Common myeloid progenitor, CD34-positive (primary cell): ENCODE data around the gene TOR1B.

Source experiments
- CTCF ChIA-PET: fragments of 350-600 bp; sonication (Branson Sonifier 250); formaldehyde crosslinking; loops from one replicate; lab custom pipeline; 2021; ENCODE audit warnings: antibody characterized with exemption; lab: Charles Lee
- POLR2A ChIA-PET: fragments of 350-600 bp; sonication (Branson Sonifier 250); formaldehyde crosslinking; loops from one replicate; lab custom pipeline; 2021; ENCODE audit warnings: antibody characterized with exemption; lab: Charles Lee
- DNase-seq, 3 donors: peaks; one replicate each; pipeline versions ENCODE4 v3.0.0 to v3.0.0-alpha.2; 2013
- H3K27ac ChIP-seq, 2 experiments: 1 replicate in 1 of 2; 2 replicates in 1 of 2; pipeline ENCODE4 v1.7.0; 2013; ENCODE audit warnings: inconsistent platforms in 2 of 2, low read length in 2 of 2, mild to moderate bottlenecking in 2 of 2, low read depth in 1 of 2, moderate library complexity in 1 of 2; ENCODE audit not compliant: severe bottlenecking in 2 of 2, insufficient read depth in 1 of 2, poor library complexity in 1 of 2
- H3K27me3 ChIP-seq, 5 experiments: replicated peaks in 2 of 5; 1 replicate in 3 of 5; 2 replicates in 2 of 5; pipeline versions ENCODE4 v1.6.1 to v1.7.0; 2013; ENCODE audit warnings: low read length in 4 of 5, mild to moderate bottlenecking in 2 of 5, moderate library complexity in 2 of 5, inconsistent platforms in 1 of 5; ENCODE audit not compliant: insufficient read depth in 5 of 5, control insufficient read depth in 4 of 5
- H3K36me3 ChIP-seq, 4 experiments: 1 replicate in 2 of 4; 2 replicates in 2 of 4; pipeline versions ENCODE4 v1.6.1 to v1.7.0; 2013; ENCODE audit warnings: low read length in 3 of 4, control low read depth in 1 of 4, mild to moderate bottlenecking in 1 of 4; ENCODE audit not compliant: control insufficient read depth in 4 of 4, insufficient read depth in 4 of 4
- H3K4me1 ChIP-seq, 4 experiments: 1 replicate in 3 of 4; 2 replicates in 1 of 4; pipeline versions ENCODE4 v1.6.1 to v1.7.1; 2013; ENCODE audit warnings: low read length in 3 of 4, mild to moderate bottlenecking in 3 of 4, control low read depth in 1 of 4, inconsistent platforms in 1 of 4, moderate library complexity in 1 of 4; ENCODE audit not compliant: control insufficient read depth in 4 of 4, insufficient read depth in 4 of 4; ENCODE audit errors: control extremely low read depth in 1 of 4
- H3K4me3 ChIP-seq, 7 experiments: 1 replicate in 4 of 7; 2 replicates in 3 of 7; pipeline versions ENCODE4 v1.5.1 to v1.7.0; 2013; ENCODE audit warnings: mild to moderate bottlenecking in 7 of 7, low read length in 6 of 7, moderate library complexity in 6 of 7, inconsistent platforms in 2 of 7, low read depth in 2 of 7, control low read depth in 1 of 7; ENCODE audit not compliant: insufficient read depth in 4 of 7, control insufficient read depth in 1 of 7; ENCODE audit errors: extremely low read depth in 1 of 7
- H3K9me3 ChIP-seq, 5 experiments: 1 replicate in 4 of 5; 2 replicates in 1 of 5; pipeline versions ENCODE4 v1.6.1 to v1.7.1; 2013; ENCODE audit warnings: low read length in 4 of 5, mild to moderate bottlenecking in 2 of 5, inconsistent platforms in 1 of 5, low read depth in 1 of 5, moderate library complexity in 1 of 5; ENCODE audit not compliant: control insufficient read depth in 4 of 5, insufficient read depth in 2 of 5; ENCODE audit errors: control extremely low read depth in 1 of 5
- WGBS: methylation state at CpG from one replicate; pipeline ENCODE4 v1.1.5; 2013; ENCODE audit not compliant: insufficient coverage; 5-methylcytosine and 5-hydroxymethylcytosine counted together

Gene TOR1B

GRCh38 chr9:129836311-129837007 is 33.5 kb downstream of the TOR1B start:
- peak; percentile 42 to 78 (median 75) for DNase-seq
- Histone ChIP-seq H3K27ac (peak overlapping the region; percentile 65 to 91), H3K27me3 (no peaks in the 10 kb centered on the region), H3K36me3 (peaks cover 7 to 34% (median 21%) of the 10 kb centered on the region in 4 experiments), H3K9me3 (no peaks in the 10 kb centered on the region), H3K4me3 (peak overlapping the region in 6 of 7 experiments; percentile 79 to 100 (median 92)), H3K4me1 (peaks cover 6 to 54% (median 45%) of the 10 kb centered on the region in 4 experiments)
- CTCF ChIA-PET, result interaction anchor here (1.0 to 1.5 kb wide), 8 partner anchors 21 to 98 kb away, joined by 3 to 5 read pairs (median 4); no protein-coding TSS in a partner anchor
- POLR2A ChIA-PET, result interaction anchor here (0.9 to 2.3 kb wide), 4 partner anchors 9 to 49 kb away, joined by 4 to 10 read pairs (median 4); no protein-coding TSS in a partner anchor
- WGBS, result 17% methylated on average over 16 of the region's 16 CpGs

- H3K9me3 ChIP-seq, result no peaks in the 10 kb centered on the region
- H3K27me3 ChIP-seq, result no peaks in the 10 kb centered on the region
- H3K36me3 ChIP-seq, result peaks cover 4 to 22% (median 12%) of the 10 kb centered on the region in 4 experiments
- WGBS, result 92% methylated on average over 10 of the region's 12 CpGs
- H3K4me3 ChIP-seq, result no peak overlapping the region
- H3K27ac ChIP-seq, result peak overlapping the region in 1 of 2 experiments; percentile 30
- ChIA-PET POLR2A (interaction anchor here (1.1 kb wide), 1 partner anchor 22 kb away, joined by 3 read pairs; no protein-coding TSS in a partner anchor), CTCF (interaction anchor here (0.9 to 2.3 kb wide), 6 partner anchors 9 to 46 kb away, joined by 3 to 9 read pairs (median 4); no protein-coding TSS in a partner anchor)
- H3K4me1 ChIP-seq, result peaks cover 6 to 52% (median 44%) of the 10 kb centered on the region in 4 experiments
- no peak for DNase-seq
These were observed 35.8 kb downstream of the TOR1B start for GRCh38 chr9:129838707-129839259.

- peak overlapping the region in 1 of 2 experiments; percentile 36 for H3K27ac ChIP-seq
- peak overlapping the region in 1 of 7 experiments; percentile 28 for H3K4me3 ChIP-seq
- 74% methylated on average over 10 of the region's 10 CpGs for WGBS
- no peaks in the 10 kb centered on the region for H3K9me3 ChIP-seq
- no peak for DNase-seq
- CTCF ChIA-PET, result interaction anchor here (1.1 to 2.3 kb wide), 4 partner anchors 9 to 46 kb away, joined by 3 to 9 read pairs (median 4); no protein-coding TSS in a partner anchor
- no peaks in the 10 kb centered on the region for H3K27me3 ChIP-seq
- POLR2A ChIA-PET, result interaction anchor here (0.6 to 1.1 kb wide), 2 partner anchors 21 to 22 kb away, joined by 3 to 4 read pairs; no protein-coding TSS in a partner anchor
- H3K4me1 ChIP-seq, result peaks cover 0 to 45% (median 38%) of the 10 kb centered on the region in 4 experiments
- peaks cover 4 to 22% (median 12%) of the 10 kb centered on the region in 4 experiments for H3K36me3 ChIP-seq
These were observed 36.5 kb downstream of the TOR1B start for GRCh38 chr9:129839324-129840023.

GRCh38 chr9:129840034-129840433 is 37.0 kb downstream of the TOR1B start:
- ChIA-PET CTCF (interaction anchor here (1.0 kb wide), 1 partner anchor 21 kb away, joined by 3 read pairs; no protein-coding TSS in a partner anchor), POLR2A (interaction anchor here (0.6 kb wide), 1 partner anchor 20 kb away, joined by 4 read pairs; no protein-coding TSS in a partner anchor)
- H3K4me1 ChIP-seq, result peaks cover 0 to 43% (median 37%) of the 10 kb centered on the region in 4 experiments

GRCh38 chr9:129841071-129841470 is 38.1 kb downstream of the TOR1B start:
- 87% methylated on average over 4 of the region's 4 CpGs for WGBS
- H3K27ac ChIP-seq, result peak overlapping the region in 1 of 2 experiments; percentile 2
- no peak overlapping the region for H3K4me3 ChIP-seq
- peaks cover 4 to 48% (median 39%) of the 10 kb centered on the region in 4 experiments for H3K4me1 ChIP-seq
- no peak for DNase-seq
- CTCF ChIA-PET, result interaction anchor here (0.9 to 1.0 kb wide), 2 partner anchors 13 to 20 kb away, joined by 3 read pairs; no protein-coding TSS in a partner anchor
- H3K36me3 ChIP-seq, result peaks cover 4 to 22% (median 12%) of the 10 kb centered on the region in 4 experiments
- no peaks in the 10 kb centered on the region for H3K9me3 ChIP-seq
- POLR2A ChIA-PET, result interaction anchor here (0.6 kb wide), 1 partner anchor 532 kb away, joined by 5 read pairs; no protein-coding TSS in a partner anchor
- no peaks in the 10 kb centered on the region for H3K27me3 ChIP-seq

More at GRCh38 chr9:129840034-129840433, 37.0 kb downstream of the TOR1B start:
- peaks cover 4 to 22% (median 12%) of the 10 kb centered on the region in 4 experiments for H3K36me3 ChIP-seq
- H3K27ac ChIP-seq, result peak overlapping the region in 1 of 2 experiments; percentile 36
- no peak for DNase-seq
- H3K4me3 ChIP-seq, result peak overlapping the region in 1 of 7 experiments; percentile 28
- 72% methylated on average over 3 of the region's 8 CpGs for WGBS
- no peaks in the 10 kb centered on the region for H3K9me3 ChIP-seq
- H3K27me3 ChIP-seq, result no peaks in the 10 kb centered on the region

GRCh38 chr9:129845373-129845772 is 42.4 kb downstream of the TOR1B start:
- Histone ChIP-seq H3K27ac (peak overlapping the region in 1 of 2 experiments; percentile 61), H3K4me1 (peaks cover 4 to 21% (median 10%) of the 10 kb centered on the region in 4 experiments), H3K4me3 (peak overlapping the region in 2 of 7 experiments; percentile 11 to 26), H3K27me3 (no peaks in the 10 kb centered on the region), H3K36me3 (peaks cover 6 to 26% (median 10%) of the 10 kb centered on the region in 4 experiments), H3K9me3 (no peaks in the 10 kb centered on the region)
- WGBS, result no CpG with 5 or more reads among the region's 2 CpGs
- ChIA-PET POLR2A (interaction anchor here (1.2 kb wide), 1 partner anchor 9 kb away, joined by 4 read pairs; no protein-coding TSS in a partner anchor), CTCF (interaction anchor here (1.0 to 2.5 kb wide), 4 partner anchors 10 to 33 kb away, joined by 3 to 6 read pairs (median 4); no protein-coding TSS in a partner anchor)
- no peak for DNase-seq
